Subcutaneous adipose tissue (tissue), 4 donors: ENCODE measurements around the gene GPC6. TPM values are rescaled to one million over a fixed set of nuclear protein-coding genes. Genes with fewer than 3 reads are reported as not detected.

ENCODE experiments used
- total RNA-seq, 4 donors: library from RNA; depleted of rRNA; stranded (reverse); fragments of >200 nt; gene quantifications; one replicate each; pipeline ENCODE4 v1.1.0, GENCODE V29; 2016
- TF ChIP-seq, protein P1 (sequence below): fragments of 450-650 bp; IDR thresholded peaks from one replicate; pipeline ENCODE4 v1.5.1; 2016; ENCODE audit warnings: low read depth, mild to moderate bottlenecking, control low read depth, antibody characterized with exemption, moderate library complexity

Gene GPC6
- total RNA-seq, 4 donors from 2014 or later = 16.2 to 30.6 (median 26.9) TPM

- TF ChIP-seq, protein P1, sequence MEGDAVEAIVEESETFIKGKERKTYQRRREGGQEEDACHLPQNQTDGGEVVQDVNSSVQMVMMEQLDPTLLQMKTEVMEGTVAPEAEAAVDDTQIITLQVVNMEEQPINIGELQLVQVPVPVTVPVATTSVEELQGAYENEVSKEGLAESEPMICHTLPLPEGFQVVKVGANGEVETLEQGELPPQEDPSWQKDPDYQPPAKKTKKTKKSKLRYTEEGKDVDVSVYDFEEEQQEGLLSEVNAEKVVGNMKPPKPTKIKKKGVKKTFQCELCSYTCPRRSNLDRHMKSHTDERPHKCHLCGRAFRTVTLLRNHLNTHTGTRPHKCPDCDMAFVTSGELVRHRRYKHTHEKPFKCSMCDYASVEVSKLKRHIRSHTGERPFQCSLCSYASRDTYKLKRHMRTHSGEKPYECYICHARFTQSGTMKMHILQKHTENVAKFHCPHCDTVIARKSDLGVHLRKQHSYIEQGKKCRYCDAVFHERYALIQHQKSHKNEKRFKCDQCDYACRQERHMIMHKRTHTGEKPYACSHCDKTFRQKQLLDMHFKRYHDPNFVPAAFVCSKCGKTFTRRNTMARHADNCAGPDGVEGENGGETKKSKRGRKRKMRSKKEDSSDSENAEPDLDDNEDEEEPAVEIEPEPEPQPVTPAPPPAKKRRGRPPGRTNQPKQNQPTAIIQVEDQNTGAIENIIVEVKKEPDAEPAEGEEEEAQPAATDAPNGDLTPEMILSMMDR = no peak
These were observed 829.9 kb downstream of the GPC6 start for GRCh38 chr13:94056362-94056990.

DNA sequence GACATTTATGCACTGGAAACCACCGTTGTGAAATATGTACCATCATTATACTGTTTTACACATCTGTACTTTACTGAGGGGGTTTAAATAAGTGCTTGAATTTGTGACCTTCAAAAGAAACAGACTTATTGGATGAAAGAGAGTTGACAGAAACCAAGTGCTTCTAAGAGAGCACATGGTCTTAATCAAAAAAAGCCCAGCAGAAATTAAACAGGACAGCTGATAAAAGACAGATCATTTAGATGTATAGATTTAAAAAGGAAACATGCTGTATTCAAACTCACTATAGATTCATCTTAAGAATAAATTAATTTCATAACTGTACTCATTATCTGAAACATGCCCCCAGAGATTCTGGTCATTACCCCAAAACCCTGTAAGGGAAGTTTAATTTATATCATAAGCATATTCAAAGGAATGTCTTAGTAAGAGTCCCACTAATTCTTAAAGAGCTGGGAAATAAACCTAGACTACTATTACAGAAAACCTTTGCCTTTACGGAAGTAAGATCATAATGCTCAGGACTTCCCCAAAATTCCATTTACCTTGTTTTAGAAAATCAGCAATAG, 831.1 kb downstream of the GPC6 start:
- TF ChIP-seq, protein P1 = no peak

DNA sequence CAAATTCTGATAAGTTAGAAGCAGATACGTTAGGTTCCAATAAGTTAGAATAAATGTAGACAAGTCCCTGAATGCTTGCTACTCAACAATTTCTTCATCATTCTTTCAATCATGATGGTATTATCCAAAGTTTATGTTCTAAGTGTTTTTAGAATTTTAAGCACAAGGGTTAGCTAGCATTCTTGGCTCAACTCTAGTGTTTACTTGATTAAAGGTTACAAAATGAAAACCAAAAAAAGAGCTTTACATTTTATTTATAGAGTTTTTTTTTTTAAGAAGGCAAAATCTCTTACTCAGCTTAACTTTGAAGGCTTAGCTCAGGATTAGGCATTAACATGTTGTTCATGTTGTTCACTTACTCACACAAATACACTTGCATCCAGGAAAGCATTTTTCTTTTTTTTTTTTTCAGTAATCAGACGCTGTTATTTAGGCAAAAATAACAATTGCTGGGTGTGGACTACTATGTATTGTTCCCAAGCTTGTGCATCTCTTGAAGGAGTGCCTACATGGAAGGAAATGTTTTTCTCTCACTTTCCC, 832.3 kb downstream of the GPC6 start:
- TF ChIP-seq, protein P1 = no peak

- TF ChIP-seq, protein P1 = no peak
These were observed 834.7 kb downstream of the GPC6 start for GRCh38 chr13:94061301-94061700.

DNA sequence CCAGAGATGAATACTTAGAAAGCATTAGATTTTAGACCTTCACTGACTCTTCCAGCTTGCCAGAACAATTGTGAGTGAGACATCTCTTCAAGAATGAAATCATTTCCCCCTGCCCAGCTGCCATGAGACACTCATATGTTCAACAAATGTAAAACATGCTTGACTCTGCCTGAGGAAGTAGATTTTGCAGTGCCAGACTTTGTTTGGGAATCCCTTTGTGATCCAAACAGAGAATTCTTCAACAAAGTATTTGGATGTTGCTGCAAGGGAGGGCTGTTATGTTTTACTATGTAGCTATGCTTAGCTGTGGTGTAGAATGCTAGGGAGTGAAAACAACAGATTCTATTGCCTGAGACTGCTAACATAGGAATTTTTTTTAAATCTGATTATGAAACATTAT, 836.5 kb downstream of the GPC6 start:
- TF ChIP-seq, protein P1 = no peak

- TF ChIP-seq, protein P1 = no peak
These were observed 837.2 kb downstream of the GPC6 start for GRCh38 chr13:94063848-94064247.

DNA sequence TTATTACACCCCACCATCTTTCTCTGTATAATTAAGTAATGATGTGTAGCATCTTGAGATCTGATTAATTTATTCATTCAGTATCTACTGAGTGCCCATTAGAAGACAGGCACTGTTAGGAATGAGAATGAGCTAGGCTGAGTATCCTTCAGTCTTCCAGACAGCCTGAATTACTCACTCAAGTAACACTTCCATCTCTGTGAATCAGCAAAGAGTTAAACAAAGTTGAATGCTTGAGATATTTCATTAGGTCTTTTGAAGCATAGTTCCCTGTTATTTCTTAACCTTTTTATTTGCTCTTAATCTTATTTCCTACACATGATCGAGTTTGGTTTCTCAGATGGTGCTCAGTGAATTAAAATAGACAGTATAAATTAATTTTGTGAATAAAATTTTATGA, 839.1 kb downstream of the GPC6 start:
- TF ChIP-seq, protein P1 = no peak
